C4-2B (cell line): ENCODE measurements around the gene TFAP2C.

Source experiments
- ZFX ChIP-seq: fragments of 450-650 bp; IDR thresholded peaks from 2 replicates; pipeline ENCODE4 v1.6.1; 2017
- TF ChIP-seq, protein P1 (sequence below): fragments of 450-650 bp; conservative IDR thresholded peaks from 2 replicates; pipeline ENCODE4 v1.5.1; 2017; ENCODE audit warnings: mild to moderate bottlenecking

GRCh38 chr20:56581701-56582100, 47.4 kb upstream of the TFAP2C start:
- TF ChIP-seq, protein P1, sequence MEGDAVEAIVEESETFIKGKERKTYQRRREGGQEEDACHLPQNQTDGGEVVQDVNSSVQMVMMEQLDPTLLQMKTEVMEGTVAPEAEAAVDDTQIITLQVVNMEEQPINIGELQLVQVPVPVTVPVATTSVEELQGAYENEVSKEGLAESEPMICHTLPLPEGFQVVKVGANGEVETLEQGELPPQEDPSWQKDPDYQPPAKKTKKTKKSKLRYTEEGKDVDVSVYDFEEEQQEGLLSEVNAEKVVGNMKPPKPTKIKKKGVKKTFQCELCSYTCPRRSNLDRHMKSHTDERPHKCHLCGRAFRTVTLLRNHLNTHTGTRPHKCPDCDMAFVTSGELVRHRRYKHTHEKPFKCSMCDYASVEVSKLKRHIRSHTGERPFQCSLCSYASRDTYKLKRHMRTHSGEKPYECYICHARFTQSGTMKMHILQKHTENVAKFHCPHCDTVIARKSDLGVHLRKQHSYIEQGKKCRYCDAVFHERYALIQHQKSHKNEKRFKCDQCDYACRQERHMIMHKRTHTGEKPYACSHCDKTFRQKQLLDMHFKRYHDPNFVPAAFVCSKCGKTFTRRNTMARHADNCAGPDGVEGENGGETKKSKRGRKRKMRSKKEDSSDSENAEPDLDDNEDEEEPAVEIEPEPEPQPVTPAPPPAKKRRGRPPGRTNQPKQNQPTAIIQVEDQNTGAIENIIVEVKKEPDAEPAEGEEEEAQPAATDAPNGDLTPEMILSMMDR = no peak
- no peak for TF ChIP-seq ZFX
